HG02970 (cell line): ENCODE results near the gene GIMAP5.
"Not testable (repeated sequence)": the region's sequence is repeated elsewhere in the genome, so short reads cannot be mapped to it uniquely, and the experiment has no call there.

ENCODE experiments used
- ATAC-seq: cut with Tn5 transposase; IDR thresholded peaks from one replicate; pipeline ENCODE4 v1.9.1; 2021; ENCODE audit warnings: mild to moderate bottlenecking, moderate library complexity, moderate number of reproducible peaks; ENCODE audit not compliant: unreplicated experiment, low FRiP score

GIMAP5 gene

DNA sequence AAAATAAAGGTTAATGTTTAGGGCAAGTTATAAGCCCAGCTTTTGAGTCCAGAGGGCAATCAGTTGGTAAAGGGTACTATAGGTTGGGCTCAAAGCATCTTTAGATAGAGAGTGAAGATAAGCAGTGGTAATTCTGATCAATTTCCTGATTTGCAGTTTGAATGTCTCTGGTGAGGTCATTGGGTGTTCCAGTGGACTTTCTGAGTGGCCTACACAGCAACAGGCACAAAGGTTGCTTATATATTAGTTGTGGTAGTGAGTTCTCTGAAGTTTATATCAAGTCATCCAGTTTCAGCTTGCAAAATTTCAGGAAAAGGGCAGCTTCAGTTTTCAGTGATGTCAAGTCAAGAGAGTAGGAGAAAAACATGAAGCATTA is 29.1 kb downstream of the GIMAP5 start:
- no peak for ATAC-seq

- ATAC-seq = no peak
Observed at GRCh38 chr7:150769768-150770167, 32.5 kb downstream of the GIMAP5 start.

DNA sequence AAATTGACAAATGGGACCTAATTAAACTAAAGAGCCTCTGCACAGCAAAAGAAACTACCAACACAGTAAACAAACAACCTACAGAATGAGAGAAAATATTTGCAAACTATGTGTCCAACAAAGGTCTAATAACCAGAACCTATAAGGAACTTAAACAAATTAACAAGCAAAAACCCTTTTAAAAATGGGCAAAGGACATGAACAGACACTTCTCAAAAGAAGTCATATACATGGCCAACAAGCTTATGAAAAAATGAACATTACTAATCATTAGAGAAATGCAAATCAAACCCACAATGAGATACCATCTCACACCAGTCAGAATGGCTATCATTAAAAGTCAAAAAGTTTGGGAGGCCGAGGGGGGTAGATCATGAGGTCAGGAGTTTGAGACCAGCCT is 36.9 kb downstream of the GIMAP5 start:
- ATAC-seq = not testable (repeated sequence)

DNA sequence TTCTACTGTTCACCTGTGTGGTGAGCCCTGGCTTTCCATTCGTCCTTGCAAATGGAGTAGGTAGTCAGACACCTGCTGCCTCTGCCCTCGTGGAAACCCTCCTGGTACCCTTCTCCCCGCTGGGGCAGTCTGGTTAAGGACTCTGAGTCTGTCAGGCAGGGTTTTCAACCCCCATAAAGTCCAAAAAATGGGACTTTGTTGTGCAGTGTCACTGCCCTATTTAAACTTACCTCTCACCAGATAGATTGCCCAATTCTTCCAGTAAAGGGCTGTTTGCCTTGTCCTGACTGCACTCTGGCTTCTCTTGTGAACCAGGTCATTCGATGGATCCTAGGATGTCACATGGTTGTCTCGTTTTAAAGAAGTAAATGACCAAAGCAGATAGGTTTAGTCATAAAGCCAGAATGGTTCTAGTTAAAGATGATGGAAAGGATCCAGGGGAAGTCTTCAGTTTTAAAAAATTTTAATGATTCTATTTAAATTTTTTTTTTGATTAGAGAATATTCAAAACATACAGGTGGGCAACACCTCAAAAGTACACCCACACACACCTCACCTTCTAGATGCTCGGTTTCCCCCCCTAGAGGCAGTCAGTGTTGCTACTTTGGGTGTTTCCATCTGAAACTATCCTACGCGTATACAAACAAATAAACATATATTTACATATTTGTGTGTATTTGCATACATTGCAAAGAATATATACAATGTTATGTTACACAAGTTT is 41.0 kb downstream of the GIMAP5 start:
- ATAC-seq = no peak

GRCh38 chr7:150778738-150779301 is 41.6 kb downstream of the GIMAP5 start:
- ATAC-seq = no peak

GRCh38 chr7:150780292-150780691 is 43.1 kb downstream of the GIMAP5 start:
- ATAC-seq = no peak

DNA sequence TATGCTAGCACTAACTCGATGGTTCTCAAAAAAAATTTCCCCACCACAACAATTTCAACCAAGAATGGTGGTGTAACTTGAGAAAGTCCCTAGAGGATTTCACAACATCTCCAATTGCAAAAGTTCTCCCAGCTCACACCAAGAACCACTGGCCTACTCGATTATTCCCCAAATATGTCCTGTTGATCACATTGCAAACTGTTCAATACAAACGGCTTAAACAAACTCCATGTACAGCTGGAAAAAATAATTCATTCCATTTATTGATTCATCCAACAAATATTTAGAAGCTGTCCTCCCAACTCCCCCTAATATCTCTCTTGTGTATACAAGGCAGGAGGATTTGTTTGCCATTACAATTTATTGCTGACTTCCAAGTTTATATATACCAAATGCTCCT is 43.9 kb downstream of the GIMAP5 start:
- no peak for ATAC-seq

DNA sequence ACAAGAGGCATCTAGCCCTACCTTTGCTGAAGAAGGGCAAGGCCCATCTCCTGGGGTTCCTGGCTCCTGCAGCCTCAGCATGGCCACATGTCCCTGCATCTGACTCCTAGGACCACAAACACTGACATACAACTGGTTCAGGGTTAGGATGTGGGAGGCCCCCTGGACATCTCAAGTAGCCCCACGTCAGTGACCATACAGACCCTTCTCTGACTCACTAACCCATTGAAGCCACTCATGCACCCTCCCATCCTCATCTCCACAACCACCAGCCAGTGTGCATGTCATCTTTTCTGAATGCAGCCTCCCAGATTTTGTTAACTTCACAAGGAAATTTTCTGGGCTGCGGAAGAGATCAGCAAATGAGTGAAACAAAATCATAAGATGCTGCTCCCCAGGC is 44.7 kb downstream of the GIMAP5 start:
- no peak for ATAC-seq

GRCh38 chr7:150784120-150784736 is 47.0 kb downstream of the GIMAP5 start:
- ATAC-seq = no peak

DNA sequence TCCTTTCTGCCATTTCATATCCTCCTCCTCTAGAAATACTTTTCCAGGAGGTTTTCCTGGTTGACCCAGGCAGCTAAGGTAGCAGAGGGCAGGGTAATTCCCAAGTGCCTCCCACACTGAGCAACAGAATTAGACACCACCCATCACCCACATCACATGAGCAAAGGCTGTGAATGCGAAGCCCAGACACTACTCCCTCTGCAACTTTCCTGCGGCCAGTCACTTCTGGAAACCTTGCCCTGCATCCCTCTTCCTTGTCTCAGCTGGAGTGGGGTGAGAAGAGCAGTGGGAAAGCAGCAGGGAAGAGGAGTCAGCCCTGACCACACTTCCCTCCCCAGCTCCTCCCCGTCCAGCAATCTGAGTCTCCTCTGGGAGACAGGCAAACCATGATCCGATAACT is 47.7 kb downstream of the GIMAP5 start:
- ATAC-seq = no peak

- ATAC-seq = no peak
Observed at GRCh38 chr7:150787321-150788281, 50.4 kb downstream of the GIMAP5 start.

DNA sequence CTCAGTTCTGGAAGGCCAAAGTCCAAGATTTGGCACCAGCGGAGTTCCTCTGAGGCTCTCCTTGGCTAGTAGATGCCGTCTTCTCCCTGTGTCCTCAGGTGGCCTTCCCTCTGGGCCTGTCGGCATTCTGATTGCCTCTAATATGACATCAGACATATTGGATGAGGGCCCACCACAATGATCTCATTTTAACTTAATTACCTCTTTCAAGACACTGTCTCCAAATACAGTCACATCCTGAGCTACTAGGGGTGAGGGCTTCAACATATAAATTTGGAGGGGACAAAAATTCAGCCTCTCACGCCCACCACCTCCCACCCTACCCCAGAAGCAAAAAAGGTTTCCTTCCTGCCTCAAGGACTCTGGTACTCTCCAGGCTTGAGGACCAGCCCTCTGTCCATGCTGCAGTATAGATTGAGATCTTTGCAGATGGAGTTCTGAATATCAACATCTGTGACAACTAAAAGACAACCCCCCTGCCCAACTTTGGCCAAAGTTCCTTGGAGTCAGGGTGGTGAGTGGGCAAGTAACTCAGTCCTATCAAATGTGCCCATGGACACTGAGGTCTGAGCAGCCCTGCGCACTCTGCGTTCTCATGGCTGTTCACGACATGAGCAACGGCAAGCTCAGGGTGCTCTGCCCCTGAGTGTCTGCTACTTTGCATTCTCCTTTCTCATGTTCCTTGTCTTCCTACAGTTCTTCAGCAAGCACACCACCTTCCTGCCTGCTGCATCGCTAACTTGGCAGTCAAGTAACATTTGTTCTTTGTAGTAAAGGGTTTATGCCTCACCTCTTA is 51.5 kb downstream of the GIMAP5 start:
- no peak for ATAC-seq

DNA sequence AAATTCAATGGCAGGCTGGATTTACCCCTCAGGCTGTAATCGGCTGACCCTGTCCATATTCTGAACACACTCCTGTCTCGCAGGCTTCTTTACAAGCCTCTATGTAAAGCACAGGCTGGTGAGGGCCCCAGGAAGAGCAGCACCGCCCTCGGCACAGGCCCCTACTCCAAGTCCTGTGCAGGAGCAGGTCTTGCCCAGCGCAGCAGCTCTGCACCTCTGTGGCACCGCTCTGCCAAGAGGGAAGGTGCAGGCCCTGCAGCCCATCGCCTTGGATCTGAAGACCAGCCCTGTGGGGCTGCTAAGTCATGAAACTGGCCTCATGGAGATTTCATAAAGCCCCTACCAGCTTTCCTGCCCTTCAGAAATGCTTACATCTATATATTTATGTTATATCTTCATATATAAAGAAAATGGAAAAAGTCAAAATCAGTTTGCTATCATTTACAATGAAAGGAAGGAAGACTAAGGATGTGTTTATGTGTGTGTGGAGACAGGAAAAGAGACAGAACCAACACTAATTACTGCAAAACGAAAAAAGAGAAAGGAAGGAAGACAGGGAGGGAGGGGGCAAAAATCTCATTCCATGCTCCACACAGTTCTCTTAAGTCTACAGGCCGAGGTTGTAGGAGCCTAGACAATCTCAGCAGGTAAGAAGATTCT is 53.3 kb downstream of the GIMAP5 start:
- no peak for ATAC-seq

DNA sequence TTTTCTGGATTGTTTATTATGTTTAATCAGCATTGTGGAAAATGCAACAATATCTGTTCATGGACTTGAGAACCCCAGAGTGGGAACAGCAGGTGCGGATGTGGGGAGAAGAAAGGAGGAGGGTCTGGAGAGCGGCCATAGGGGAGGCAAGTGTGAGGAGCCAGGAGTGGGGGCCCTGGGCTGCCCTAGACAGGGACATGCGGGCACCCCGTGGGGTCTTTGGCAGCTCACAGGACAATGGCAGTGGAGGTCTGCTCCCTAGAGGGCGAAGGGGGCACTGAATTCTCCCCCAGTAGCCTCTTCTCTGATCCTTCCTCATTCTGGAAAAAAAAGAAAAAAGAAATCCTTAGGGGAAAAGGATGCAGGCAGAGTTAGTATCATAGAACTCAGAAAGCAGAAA is 54.1 kb downstream of the GIMAP5 start:
- ATAC-seq = no peak

DNA sequence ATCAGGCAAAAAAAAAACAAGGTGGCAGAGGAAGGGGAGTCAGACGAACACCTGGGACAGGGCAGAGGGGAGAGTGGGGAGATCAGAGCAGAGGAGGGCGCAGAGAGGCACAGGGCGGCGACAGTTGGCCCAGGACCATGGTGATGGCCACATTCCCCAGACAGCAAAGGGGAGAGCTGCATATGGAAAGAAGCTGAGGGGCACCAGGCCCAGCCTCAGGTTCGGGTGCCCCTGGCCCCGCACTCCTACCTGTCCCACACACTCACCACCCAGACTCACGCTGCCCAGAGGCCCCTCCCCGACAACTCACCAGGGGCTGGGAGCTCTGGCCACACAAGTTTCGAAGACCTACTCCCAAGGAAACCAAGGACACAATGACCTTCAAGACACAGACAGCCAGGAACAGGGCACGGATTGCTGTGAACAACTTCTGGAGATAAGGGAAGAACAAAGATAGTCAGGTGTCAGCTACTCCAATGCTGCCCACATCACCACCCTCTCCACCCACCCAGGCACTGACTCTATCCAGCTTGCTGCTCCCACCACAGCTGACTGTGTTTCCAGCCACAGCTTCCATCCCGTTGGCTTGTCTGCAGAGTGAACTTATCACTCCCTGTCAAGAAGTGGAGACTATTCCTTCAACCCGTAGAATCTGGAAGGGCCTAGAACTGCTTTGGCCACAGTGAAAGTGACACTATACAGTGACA is 54.7 kb downstream of the GIMAP5 start:
- no peak for ATAC-seq
